GM12878 (cell line): ENCODE data around the gene CLASRP.

Experiments
- CREM ChIP-seq: IDR thresholded peaks from 2 replicates; pipeline ENCODE4 v1.6.1; 2014; ENCODE audit warnings: antibody characterized with exemption, low read depth
- GABPA ChIP-seq: IDR thresholded peaks from 2 replicates; pipeline ENCODE4 v1.6.1; 2014; ENCODE audit warnings: antibody characterized with exemption, low read depth, mild to moderate bottlenecking, inconsistent platforms
- PML ChIP-seq: IDR thresholded peaks from 2 replicates; pipeline ENCODE4 v1.6.1; 2012; ENCODE audit warnings: low read length, inconsistent platforms
- RUNX3 ChIP-seq: IDR thresholded peaks from 2 replicates; pipeline ENCODE4 v1.6.1; 2012; ENCODE audit warnings: low read length, inconsistent platforms
- YY1 ChIP-seq: IDR thresholded peaks from 2 replicates; pipeline ENCODE4 v1.6.1; 2011; ENCODE audit warnings: low read depth, mild to moderate bottlenecking, low read length
- TF ChIP-seq, protein P1 (sequence below), 3 experiments: IDR thresholded peaks in 2 of 3; conservative IDR thresholded peaks in 1 of 3; 2 replicates each; pipeline ENCODE4 v1.5.1; 2011; ENCODE audit warnings: low read depth in 3 of 3, low read length in 3 of 3, mild to moderate bottlenecking in 3 of 3, control low read depth in 2 of 3, moderate library complexity in 2 of 3, inconsistent platforms in 1 of 3, mixed read lengths in 1 of 3; ENCODE audit not compliant: control insufficient read depth in 2 of 3, insufficient read depth in 1 of 3; ENCODE audit errors: extremely low read depth in 1 of 3
- TF ChIP-seq, protein P2 (sequence below): IDR thresholded peaks from 2 replicates; pipeline ENCODE4 v1.6.1; 2012; ENCODE audit warnings: low read length, inconsistent platforms

DNA sequence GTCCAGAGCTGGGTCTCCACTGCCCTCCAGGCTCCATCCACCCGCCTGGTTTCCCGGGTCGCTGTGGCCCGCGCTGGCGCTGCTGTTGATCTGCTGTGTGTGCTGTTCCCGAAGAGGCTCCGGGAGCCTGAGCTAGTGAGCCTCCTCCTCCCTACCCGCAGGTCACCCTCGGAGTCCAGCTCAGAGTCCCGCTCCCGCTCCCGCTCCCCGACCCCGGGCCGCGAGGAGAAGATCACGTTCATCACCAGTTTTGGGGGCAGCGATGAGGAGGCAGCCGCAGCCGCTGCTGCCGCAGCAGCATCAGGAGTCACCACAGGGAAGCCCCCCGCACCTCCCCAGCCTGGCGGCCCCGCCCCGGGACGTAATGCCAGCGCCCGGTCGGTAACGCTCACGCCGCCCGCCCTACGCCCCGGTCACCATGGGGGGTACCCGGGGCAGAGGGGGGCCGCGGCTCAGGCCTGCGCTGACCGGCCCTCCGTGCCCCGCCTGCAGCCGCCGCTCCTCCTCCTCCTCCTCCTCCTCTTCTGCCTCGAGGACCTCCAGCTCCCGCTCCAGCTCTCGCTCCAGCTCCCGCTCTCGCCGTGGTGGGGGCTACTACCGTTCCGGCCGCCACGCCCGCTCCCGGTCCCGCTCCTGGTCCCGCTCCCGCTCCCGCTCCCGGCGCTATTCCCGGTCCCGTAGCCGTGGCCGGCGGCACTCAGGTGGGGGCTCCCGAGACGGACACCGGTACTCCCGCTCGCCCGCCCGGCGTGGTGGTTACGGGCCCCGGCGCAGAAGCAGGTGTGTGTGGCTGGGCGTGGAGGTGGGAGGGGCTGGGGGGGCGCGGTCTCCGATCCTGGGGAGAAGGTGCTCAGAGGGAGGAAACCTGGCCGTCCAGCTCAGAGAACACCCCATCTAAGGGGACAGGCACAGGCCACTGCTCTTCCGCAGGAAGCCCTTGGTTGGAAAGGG, 25.3 kb downstream of the CLASRP start:
- no peak for TF ChIP-seq GABPA
- TF ChIP-seq, protein P1, sequence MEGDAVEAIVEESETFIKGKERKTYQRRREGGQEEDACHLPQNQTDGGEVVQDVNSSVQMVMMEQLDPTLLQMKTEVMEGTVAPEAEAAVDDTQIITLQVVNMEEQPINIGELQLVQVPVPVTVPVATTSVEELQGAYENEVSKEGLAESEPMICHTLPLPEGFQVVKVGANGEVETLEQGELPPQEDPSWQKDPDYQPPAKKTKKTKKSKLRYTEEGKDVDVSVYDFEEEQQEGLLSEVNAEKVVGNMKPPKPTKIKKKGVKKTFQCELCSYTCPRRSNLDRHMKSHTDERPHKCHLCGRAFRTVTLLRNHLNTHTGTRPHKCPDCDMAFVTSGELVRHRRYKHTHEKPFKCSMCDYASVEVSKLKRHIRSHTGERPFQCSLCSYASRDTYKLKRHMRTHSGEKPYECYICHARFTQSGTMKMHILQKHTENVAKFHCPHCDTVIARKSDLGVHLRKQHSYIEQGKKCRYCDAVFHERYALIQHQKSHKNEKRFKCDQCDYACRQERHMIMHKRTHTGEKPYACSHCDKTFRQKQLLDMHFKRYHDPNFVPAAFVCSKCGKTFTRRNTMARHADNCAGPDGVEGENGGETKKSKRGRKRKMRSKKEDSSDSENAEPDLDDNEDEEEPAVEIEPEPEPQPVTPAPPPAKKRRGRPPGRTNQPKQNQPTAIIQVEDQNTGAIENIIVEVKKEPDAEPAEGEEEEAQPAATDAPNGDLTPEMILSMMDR (IDR thresholded peaks at IDR 0.05 in 2 of 3, conservative IDR thresholded peaks at IDR 0.05 in 1 of 3; ENCODE audit: control insufficient read depth in 2 of 3, extremely low read depth in 1 of 3, insufficient read depth in 1 of 3, low read depth in 3 of 3, low read length in 3 of 3) = no peak
- TF ChIP-seq PML = no peak
- TF ChIP-seq RUNX3 = no peak
- TF ChIP-seq, protein P2, sequence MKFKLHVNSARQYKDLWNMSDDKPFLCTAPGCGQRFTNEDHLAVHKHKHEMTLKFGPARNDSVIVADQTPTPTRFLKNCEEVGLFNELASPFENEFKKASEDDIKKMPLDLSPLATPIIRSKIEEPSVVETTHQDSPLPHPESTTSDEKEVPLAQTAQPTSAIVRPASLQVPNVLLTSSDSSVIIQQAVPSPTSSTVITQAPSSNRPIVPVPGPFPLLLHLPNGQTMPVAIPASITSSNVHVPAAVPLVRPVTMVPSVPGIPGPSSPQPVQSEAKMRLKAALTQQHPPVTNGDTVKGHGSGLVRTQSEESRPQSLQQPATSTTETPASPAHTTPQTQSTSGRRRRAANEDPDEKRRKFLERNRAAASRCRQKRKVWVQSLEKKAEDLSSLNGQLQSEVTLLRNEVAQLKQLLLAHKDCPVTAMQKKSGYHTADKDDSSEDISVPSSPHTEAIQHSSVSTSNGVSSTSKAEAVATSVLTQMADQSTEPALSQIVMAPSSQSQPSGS = no peak
- no peak for TF ChIP-seq YY1
- no peak for TF ChIP-seq CREM
